K562 (cell line): Measurements from ENCODE around the gene MYCBPAP. TPM values are rescaled to one million over a fixed set of nuclear protein-coding genes. Genes with fewer than 3 reads are reported as not detected.

Source experiments
- ARNT ChIP-seq, 2 experiments: fragments of 450-650 bp; IDR thresholded peaks; 2 replicates each; pipeline ENCODE4 v1.6.1; 2016; ENCODE audit warnings: mild to moderate bottlenecking in 1 of 2
- ATF1 ChIP-seq, 2 experiments: fragments of 450-650 bp in 1 of 2; IDR thresholded peaks; 2 replicates each; pipeline ENCODE4 v1.6.1; 2016; ENCODE audit warnings: missing compliant biosample characterization in 1 of 2, missing genetic modification characterization in 1 of 2
- CREB1 ChIP-seq, 2 experiments: sonication (generic) in 1 of 2; formaldehyde crosslinking in 1 of 2; IDR thresholded peaks; 2 replicates each; pipeline versions ENCODE4 v1.6.1 to v1.8.0; 2012 to 2022; ENCODE audit warnings: inconsistent platforms in 1 of 2, mild to moderate bottlenecking in 1 of 2, missing genetic modification reagents in 1 of 2, moderate library complexity in 1 of 2
- ELF2 ChIP-seq: fragments of 250-450 bp; sonication (Bioruptor Pico); IDR thresholded peaks from 2 replicates; pipeline ENCODE4 v1.5.0; 2021; ENCODE audit warnings: mild to moderate bottlenecking
- HNRNPL ChIP-seq: fragments of 200-400 bp; formaldehyde crosslinking; IDR thresholded peaks from 2 replicates; pipeline ENCODE4 v1.6.1; 2017; ENCODE audit warnings: low read depth, mild to moderate bottlenecking, low read length
- MXI1 ChIP-seq: IDR thresholded peaks from 2 replicates; pipeline ENCODE4 v1.6.1; 2011; ENCODE audit warnings: low read depth, mild to moderate bottlenecking, improper control_type of control experiment, low read length
- SRSF9 ChIP-seq: fragments of 200-400 bp; formaldehyde crosslinking; IDR thresholded peaks from 2 replicates; pipeline ENCODE4 v1.6.1; 2017; ENCODE audit warnings: low read depth, low read length, borderline replicate concordance
- VEZF1 ChIP-seq: fragments of 200-800 bp; sonication (Bioruptor generic); IDR thresholded peaks from 2 replicates; pipeline ENCODE4 v1.6.1; 2017; ENCODE audit warnings: missing genetic modification characterization, missing compliant biosample characterization
- ZBTB43 ChIP-seq: sonication (generic); formaldehyde crosslinking; IDR thresholded peaks from 2 replicates; pipeline ENCODE4 v1.8.0; 2023; ENCODE audit warnings: mild to moderate bottlenecking, missing genetic modification reagents
- polyA plus RNA-seq, 8 experiments: library from polyadenylated mRNA; depleted of rRNA in 4 of 8; stranded (reverse) in 5 of 8; unstranded in 3 of 8; fragments of >200 nt; fragmentation: Nextera tagmentation in 2 of 8; fragmentation: Illumina TruSeq in 1 of 8; extraction: Ambion mirVana in 2 of 8; extraction: Trizol in 1 of 8; gene quantifications; 2 replicates each; pipeline versions ENCODE4 v1.2.1 to v1.2.3, GENCODE V29; 2011 to 2014; ENCODE audit warnings: inconsistent platforms in 1 of 8, missing spikeins in 1 of 8
- total RNA-seq, 7 experiments: library from RNA; depleted of rRNA in 6 of 7; stranded (reverse); fragments of >200 nt in 6 of 7; fragmentation: Illumina TruSeq in 2 of 7; extraction: Trizol in 2 of 7; gene quantifications; 2 replicates each; pipeline versions ENCODE4 v1.2.1 to v1.2.3, GENCODE V29; 2011 to 2021; ENCODE audit warnings: low replicate concordance in 1 of 7
- TF ChIP-seq, protein P1 (sequence below): fragments of 450-650 bp; formaldehyde crosslinking; IDR thresholded peaks from 2 replicates; pipeline ENCODE4 v1.4.0; 2022; ENCODE audit warnings: missing genetic modification characterization

MYCBPAP gene
- total and polyA plus RNA-seq, 9 of the 15 experiments (the other 6 are each of a cell fraction or from before 2014, with no cell fraction given), result not detected

GRCh38 chr17:50507871-50508572 lies at the start of gene MYCBPAP (continued):
- peak; percentile 32; the same call in 1 of the 2 replicates for TF ChIP-seq CREB1 (IDR thresholded peaks at IDR 0.05)
- no peak for TF ChIP-seq CREB1 (CRISPR knock-in tag; IDR thresholded peaks at IDR 0.05)
- 0 out of 2 replicates have a peak, but pooled peaks have one; percentile 12 for TF ChIP-seq VEZF1 (CRISPR knock-in tag)
- TF ChIP-seq ARNT (IDR thresholded peaks at IDR 0.05), result no peak
- no peak for TF ChIP-seq SRSF9
- no peak for TF ChIP-seq ATF1 (CRISPR knock-in tag; IDR thresholded peaks at IDR 0.05)
- TF ChIP-seq ATF1 (tag; IDR thresholded peaks at IDR 0.05), result peak; percentile 61
- TF ChIP-seq ZBTB43 (CRISPR knock-in tag), result no peak
- TF ChIP-seq ELF2 (CRISPR knock-in tag), result no peak
- no peak for TF ChIP-seq HNRNPL
- TF ChIP-seq MXI1, result no peak
- TF ChIP-seq, protein P1, sequence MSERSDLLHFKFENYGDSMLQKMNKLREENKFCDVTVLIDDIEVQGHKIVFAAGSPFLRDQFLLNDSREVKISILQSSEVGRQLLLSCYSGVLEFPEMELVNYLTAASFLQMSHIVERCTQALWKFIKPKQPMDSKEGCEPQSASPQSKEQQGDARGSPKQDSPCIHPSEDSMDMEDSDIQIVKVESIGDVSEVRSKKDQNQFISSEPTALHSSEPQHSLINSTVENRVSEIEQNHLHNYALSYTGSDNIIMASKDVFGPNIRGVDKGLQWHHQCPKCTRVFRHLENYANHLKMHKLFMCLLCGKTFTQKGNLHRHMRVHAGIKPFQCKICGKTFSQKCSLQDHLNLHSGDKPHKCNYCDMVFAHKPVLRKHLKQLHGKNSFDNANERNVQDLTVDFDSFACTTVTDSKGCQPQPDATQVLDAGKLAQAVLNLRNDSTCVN (CRISPR knock-in tag), result no peak
